ENCODE measurements around the gene KLHDC7A.

- no peak for TF ChIP-seq EZH2 (IDR thresholded peaks at IDR 0.05; ENCODE audit: borderline replicate concordance)
- no peak for TF ChIP-seq CTCF (IDR thresholded peaks at IDR 0.05; ENCODE audit: poor library complexity)
These were observed 17.7 kb upstream of the KLHDC7A start for GRCh38 chr1:18463063-18463462.

Data from hepatocyte (in vitro differentiated cells).